H1 (cell line): ENCODE results near the gene HMX1. TPM values are rescaled to one million over a fixed set of nuclear protein-coding genes. Genes with fewer than 3 reads are reported as not detected.

Experiments
- CEBPB ChIP-seq: IDR thresholded peaks from 2 replicates; pipeline ENCODE4 v1.6.1; 2012; ENCODE audit warnings: low read depth, low read length
- CREB1 ChIP-seq: IDR thresholded peaks from 2 replicates; pipeline ENCODE4 v1.6.1; 2012; ENCODE audit warnings: inconsistent platforms
- EP300 ChIP-seq, 2 experiments: IDR thresholded peaks; 1 replicate in 1 of 2; 2 replicates in 1 of 2; pipeline ENCODE4 v1.6.1; 2011 to 2012; ENCODE audit warnings: low read depth in 2 of 2, low read length in 2 of 2, mild to moderate bottlenecking in 2 of 2, borderline replicate concordance in 1 of 2, inconsistent platforms in 1 of 2, moderate library complexity in 1 of 2
- FOSL1 ChIP-seq: IDR thresholded peaks from 2 replicates; pipeline ENCODE4 v1.6.1; 2011; ENCODE audit warnings: mild to moderate bottlenecking, low read depth, low read length, moderate library complexity; ENCODE audit not compliant: insufficient read depth
- GTF2F1 ChIP-seq: IDR thresholded peaks from 2 replicates; pipeline ENCODE4 v1.6.1; 2012; ENCODE audit warnings: low read depth, low read length, improper control_type of control experiment, borderline replicate concordance
- JUND ChIP-seq: IDR thresholded peaks from 2 replicates; pipeline ENCODE4 v1.6.1; 2011; ENCODE audit warnings: mild to moderate bottlenecking, improper control_type of control experiment, low read length
- KDM1A ChIP-seq: fragments of 200-600, 300-600 bp; sonication (generic); IDR thresholded peaks from 2 replicates; pipeline ENCODE4 v1.7.1; 2016; ENCODE audit warnings: mild to moderate bottlenecking, low read length, borderline replicate concordance
- KDM5A ChIP-seq: fragments of 200-600 bp; IDR thresholded peaks from 2 replicates; pipeline ENCODE4 v1.7.1; 2012; ENCODE audit warnings: mild to moderate bottlenecking, low read length, inconsistent platforms, mixed read lengths
- MAFK ChIP-seq: IDR thresholded peaks from 2 replicates; pipeline ENCODE4 v1.6.1; 2012; ENCODE audit warnings: low read depth, mild to moderate bottlenecking, improper control_type of control experiment, low read length
- NANOG ChIP-seq: IDR thresholded peaks from 2 replicates; pipeline ENCODE4 v1.6.1; 2011; ENCODE audit warnings: low read length, low read depth, mild to moderate bottlenecking, inconsistent platforms; ENCODE audit not compliant: insufficient read depth, poor library complexity, severe bottlenecking
- NRF1 ChIP-seq: IDR thresholded peaks from 2 replicates; pipeline ENCODE4 v1.6.1; 2011; ENCODE audit warnings: mild to moderate bottlenecking, low read depth, low read length, improper control_type of control experiment
- RBBP5 ChIP-seq: IDR thresholded peaks from 2 replicates; pipeline ENCODE4 v1.7.1; 2012; ENCODE audit warnings: low read depth, mild to moderate bottlenecking, inconsistent platforms, low read length, moderate library complexity, borderline replicate concordance
- RNF2 ChIP-seq: fragments of 200-900, 300-1000 bp; sonication (generic); IDR thresholded peaks from 2 replicates; pipeline ENCODE4 v1.7.1; 2016; ENCODE audit warnings: borderline replicate concordance, low read depth, mild to moderate bottlenecking, antibody characterized with exemption, low read length; ENCODE audit not compliant: poor library complexity, severe bottlenecking; ENCODE audit errors: missing control alignments
- SIRT6 ChIP-seq: IDR thresholded peaks from one replicate; pipeline ENCODE4 v1.7.1; 2012; ENCODE audit warnings: low read length, inconsistent platforms
- SP2 ChIP-seq: IDR thresholded peaks from 2 replicates; pipeline ENCODE4 v1.6.1; 2012; ENCODE audit warnings: mild to moderate bottlenecking, low read length, inconsistent platforms
- SUZ12 ChIP-seq: fragments of 200-600 bp; sonication (generic); IDR thresholded peaks from 2 replicates; pipeline ENCODE4 v1.6.1; 2012; ENCODE audit warnings: mild to moderate bottlenecking, inconsistent platforms, low read length, moderate library complexity, mixed read lengths
- TAF7 ChIP-seq: optimal IDR thresholded peaks from 2 replicates; pipeline ENCODE3; 2011; ENCODE audit warnings: low read depth, mild to moderate bottlenecking, inconsistent platforms, low read length, moderate library complexity, borderline replicate concordance
- TBP ChIP-seq: IDR thresholded peaks from 2 replicates; pipeline ENCODE4 v1.6.1; 2011; ENCODE audit warnings: low read depth, low read length, improper control_type of control experiment
- TCF12 ChIP-seq: IDR thresholded peaks from 2 replicates; pipeline ENCODE4 v1.6.1; 2011; ENCODE audit warnings: low read depth, mild to moderate bottlenecking, low read length
- ZNF274 ChIP-seq: IDR thresholded peaks from 2 replicates; pipeline ENCODE4 v1.7.0; 2012; ENCODE audit warnings: low read length, borderline replicate concordance; ENCODE audit errors: extremely low read depth
- polyA plus RNA-seq, 7 experiments: library from polyadenylated mRNA; depleted of rRNA in 3 of 7; stranded (reverse) in 5 of 7; unstranded in 2 of 7; fragments of >200 nt in 5 of 7; fragments of 200-250 nt in 2 of 7; gene quantifications; 1 replicate in 5 of 7; 2 replicates in 1 of 7; 4 replicates in 1 of 7; pipeline versions ENCODE4 v1.2.1 to v1.2.3, GENCODE V29; 2011 to 2013; ENCODE audit warnings: missing spikeins in 2 of 7, mixed read lengths in 2 of 7
- total RNA-seq: library from RNA; stranded (reverse); fragmentation: NEBNext Ultra II Directional; extraction: Animal tissue kit (Norgen Biotek cat#: 25700); gene quantifications from 2 replicates; pipeline ENCODE4 v1.2.1, GENCODE V29; 2021
- TF ChIP-seq, protein P1 (sequence below): IDR thresholded peaks from 2 replicates; pipeline ENCODE4 v1.6.1; 2012; ENCODE audit warnings: low read length, inconsistent platforms
- TF ChIP-seq, protein P2 (sequence below): IDR thresholded peaks from 2 replicates; pipeline ENCODE4 v1.6.1; 2011; ENCODE audit warnings: low read depth, mild to moderate bottlenecking, low read length; ENCODE audit not compliant: insufficient read depth

HMX1 gene
- total and polyA plus RNA-seq, 2 of the 8 experiments (the other 6 are each of a cell fraction or from before 2014, with no cell fraction given): 0.26 TPM; not detected in 1

- TF ChIP-seq SP2 (no peak), JUND (no peak), KDM5A (no peak), TBP (no peak), NRF1 (no peak), CEBPB (no peak), RBBP5 (no peak), RNF2 (peak; percentile 96), TAF7 (no peak), KDM1A (0 out of 2 replicates have a peak, but pooled peaks have one; percentile 42), CREB1 (no peak), MAFK (no peak), NANOG (no peak), GTF2F1 (no peak), SIRT6 (no peak), EP300 (IDR thresholded peaks at IDR 0.05; ENCODE audit: borderline replicate concordance in 1 of 2, low read depth in 2 of 2, low read length in 2 of 2) (no peak), TCF12 (0 out of 2 replicates have a peak, but pooled peaks have one; percentile 6), FOSL1 (no peak), SUZ12 (peak; percentile 72), ZNF274 (no peak)
- TF ChIP-seq, protein P1, sequence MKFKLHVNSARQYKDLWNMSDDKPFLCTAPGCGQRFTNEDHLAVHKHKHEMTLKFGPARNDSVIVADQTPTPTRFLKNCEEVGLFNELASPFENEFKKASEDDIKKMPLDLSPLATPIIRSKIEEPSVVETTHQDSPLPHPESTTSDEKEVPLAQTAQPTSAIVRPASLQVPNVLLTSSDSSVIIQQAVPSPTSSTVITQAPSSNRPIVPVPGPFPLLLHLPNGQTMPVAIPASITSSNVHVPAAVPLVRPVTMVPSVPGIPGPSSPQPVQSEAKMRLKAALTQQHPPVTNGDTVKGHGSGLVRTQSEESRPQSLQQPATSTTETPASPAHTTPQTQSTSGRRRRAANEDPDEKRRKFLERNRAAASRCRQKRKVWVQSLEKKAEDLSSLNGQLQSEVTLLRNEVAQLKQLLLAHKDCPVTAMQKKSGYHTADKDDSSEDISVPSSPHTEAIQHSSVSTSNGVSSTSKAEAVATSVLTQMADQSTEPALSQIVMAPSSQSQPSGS: no peak
- TF ChIP-seq, protein P2, sequence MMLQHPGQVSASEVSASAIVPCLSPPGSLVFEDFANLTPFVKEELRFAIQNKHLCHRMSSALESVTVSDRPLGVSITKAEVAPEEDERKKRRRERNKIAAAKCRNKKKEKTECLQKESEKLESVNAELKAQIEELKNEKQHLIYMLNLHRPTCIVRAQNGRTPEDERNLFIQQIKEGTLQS: no peak
These were observed 14.6 kb downstream of the HMX1 start (continued) for GRCh38 chr4:8856835-8857621.
